ENCODE measurements around the gene PUM2.

Gene PUM2

DNA sequence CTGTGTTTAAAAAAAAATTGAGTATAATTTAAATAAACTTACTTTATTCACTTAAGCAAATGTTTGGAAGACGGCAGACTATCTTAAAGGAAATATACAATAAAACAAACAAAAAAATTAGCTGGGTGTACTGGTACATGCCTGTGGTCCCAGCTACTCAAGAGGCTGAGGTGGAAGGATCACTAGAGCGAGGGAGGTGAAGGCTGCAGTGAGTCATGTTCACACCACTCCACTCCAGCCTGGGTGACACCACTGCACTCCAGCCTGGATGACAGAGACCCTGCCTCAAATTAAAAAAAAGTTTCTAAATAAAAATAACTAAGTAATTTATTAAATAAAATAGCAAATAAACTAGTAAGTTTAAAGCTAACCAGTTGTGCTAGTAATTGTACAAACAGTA lies 7.5 kb downstream of the PUM2 start:
- DNase-seq = no peak

- no peak for DNase-seq
These were observed 11.6 kb downstream of the PUM2 start for GRCh38 chr2:20339012-20339411.

- DNase-seq = peak in 2 of 4 experiments; percentile 38 to 56
These were observed 15.9 kb downstream of the PUM2 start for GRCh38 chr2:20334605-20335203.

GRCh38 chr2:20333738-20334137 lies 16.9 kb downstream of the PUM2 start:
- DNase-seq = no peak

GRCh38 chr2:20330192-20330591 lies 20.5 kb downstream of the PUM2 start:
- DNase-seq = no peak

DNA sequence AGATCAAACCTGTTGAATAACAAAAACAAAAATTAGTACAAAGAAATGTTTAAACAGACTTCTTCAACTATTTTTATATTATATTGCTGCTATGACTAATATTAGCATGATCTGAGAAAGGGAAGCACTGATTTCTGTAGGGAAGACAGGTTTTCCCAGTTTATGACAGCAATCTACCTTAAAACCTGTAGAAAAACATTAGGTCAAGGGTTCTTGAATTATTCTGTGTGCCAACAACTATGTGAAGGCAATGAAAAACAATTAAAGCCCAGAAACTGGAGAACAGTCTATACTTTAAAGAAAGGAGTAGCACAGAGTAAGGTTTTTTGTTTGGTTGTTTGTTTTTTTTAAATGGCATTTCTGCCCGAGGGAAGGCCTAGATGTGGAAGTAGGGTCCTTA lies 23.3 kb downstream of the PUM2 start:
- peak in 1 of 4 experiments; percentile 16 for DNase-seq

- DNase-seq = peak; percentile 36 to 69 (median 64)
These were observed 24.4 kb downstream of the PUM2 start for GRCh38 chr2:20326163-20326780.

- peak in 2 of 4 experiments; percentile 15 to 31 for DNase-seq
These were observed 27.9 kb downstream of the PUM2 start for GRCh38 chr2:20322527-20323300.

GRCh38 chr2:20317690-20318089 lies 33.0 kb downstream of the PUM2 start:
- no peak for DNase-seq

DNA sequence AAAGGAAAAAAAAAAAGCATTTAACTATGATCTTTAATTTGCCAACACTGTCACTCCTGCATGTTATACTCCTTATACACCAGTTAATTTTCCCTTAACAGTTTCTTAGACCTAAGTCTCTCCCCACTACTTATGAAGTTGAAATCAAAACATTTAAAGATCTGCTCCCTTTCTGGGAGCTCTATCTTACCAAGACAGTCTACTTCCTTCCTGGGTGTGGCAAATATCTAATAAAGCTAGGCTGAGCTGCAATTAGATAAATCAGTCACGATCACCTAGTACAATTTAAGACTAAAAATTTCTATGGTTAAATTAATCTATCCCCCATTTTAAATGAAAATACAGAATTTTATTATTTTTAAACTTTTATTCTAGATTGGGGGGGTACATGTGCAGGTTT lies 33.4 kb downstream of the PUM2 start:
- no peak for DNase-seq

DNA sequence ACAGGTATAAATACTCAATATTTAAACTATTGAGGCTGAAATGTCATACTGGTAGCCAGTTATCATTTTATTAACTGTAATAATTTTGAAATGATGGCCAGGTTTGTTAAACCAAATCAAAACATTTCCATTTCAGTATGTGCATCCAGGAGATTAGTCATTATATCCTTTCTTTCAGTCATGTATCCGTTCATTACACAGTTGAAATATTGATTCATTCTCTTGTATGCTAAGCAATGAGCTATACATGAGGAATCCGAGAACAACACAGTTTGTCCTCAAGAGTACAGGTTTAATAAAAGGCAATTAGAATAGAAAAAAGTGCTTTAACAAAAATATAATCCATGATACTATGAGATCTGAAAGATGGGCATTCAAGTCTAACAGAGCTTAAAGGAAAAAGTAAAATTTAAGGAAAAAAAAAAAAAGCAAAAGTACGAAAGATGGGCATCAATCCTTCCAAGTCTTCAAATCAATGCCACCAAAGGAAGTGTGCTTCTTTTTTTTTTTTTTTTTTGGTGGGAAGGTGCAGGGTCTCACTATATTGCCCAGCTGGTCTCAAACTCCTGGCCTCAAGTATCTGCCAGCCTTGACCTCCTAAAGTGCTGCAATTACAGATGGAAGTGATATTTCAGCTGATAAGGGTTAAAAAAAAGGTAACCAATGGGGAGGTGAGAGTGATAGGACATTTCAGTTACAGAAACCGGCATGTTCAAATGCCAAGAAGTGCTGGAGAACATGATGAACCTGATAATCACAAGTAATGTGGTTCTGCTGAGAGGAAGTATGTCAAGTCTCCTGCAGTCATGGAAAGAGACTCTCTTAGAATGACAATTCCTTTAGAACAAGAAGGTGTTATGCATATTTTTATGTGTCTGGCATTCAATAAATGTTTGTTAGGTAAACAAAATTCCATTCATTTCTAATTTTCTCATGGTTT lies 35.8 kb downstream of the PUM2 start:
- DNase-seq = no peak

GRCh38 chr2:20313659-20314058 lies 37.0 kb downstream of the PUM2 start:
- no peak for DNase-seq

- DNase-seq = no peak
These were observed 41.6 kb downstream of the PUM2 start for GRCh38 chr2:20309001-20309400.

GRCh38 chr2:20307311-20307710 lies 43.3 kb downstream of the PUM2 start:
- no peak for DNase-seq

DNA sequence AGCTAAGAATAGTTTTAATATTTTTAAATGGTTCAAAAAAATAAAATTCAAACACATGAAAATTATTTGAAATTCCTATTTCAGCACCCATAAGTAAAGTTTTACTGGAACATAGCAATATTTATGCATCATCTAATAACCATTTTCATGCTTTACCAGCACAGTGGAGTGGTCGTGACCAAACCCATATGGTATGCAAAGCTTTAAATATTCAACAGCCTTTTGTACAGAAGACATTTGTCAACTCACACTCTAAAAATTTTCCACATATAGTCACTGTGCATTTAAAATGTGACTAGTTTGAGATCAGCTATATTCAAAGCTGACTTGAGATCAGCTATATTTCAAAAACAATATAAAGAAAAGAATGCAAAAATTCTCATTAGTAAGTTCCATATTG lies 46.2 kb downstream of the PUM2 start:
- no peak for DNase-seq

GRCh38 chr2:20303966-20304365 lies 46.7 kb downstream of the PUM2 start:
- DNase-seq = no peak

GRCh38 chr2:20302019-20302418 lies 48.6 kb downstream of the PUM2 start:
- no peak for DNase-seq

- DNase-seq = no peak
These were observed 50.0 kb downstream of the PUM2 start for GRCh38 chr2:20300656-20301055.

DNA sequence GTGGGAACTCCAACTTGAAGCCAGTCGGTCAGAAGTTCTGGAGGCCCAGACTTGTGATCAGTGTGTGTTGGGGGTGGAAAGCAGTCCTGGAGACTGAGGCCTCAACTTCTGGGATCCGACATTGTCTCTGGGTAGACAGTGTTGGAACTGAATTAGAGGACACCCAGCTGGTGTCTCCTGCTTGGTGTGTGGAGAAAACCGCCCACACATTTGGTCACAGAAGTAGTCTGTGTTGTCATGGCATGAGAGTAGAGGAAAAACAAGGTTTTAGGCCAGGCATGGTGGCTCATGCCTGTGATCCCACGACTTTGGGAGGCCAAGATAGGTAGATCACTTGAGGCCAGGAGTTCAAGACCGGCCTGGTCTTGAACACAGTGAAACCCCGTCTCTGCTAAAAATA lies 51.5 kb downstream of the PUM2 start:
- DNase-seq = peak; percentile 3 to 44 (median 18)

DNA sequence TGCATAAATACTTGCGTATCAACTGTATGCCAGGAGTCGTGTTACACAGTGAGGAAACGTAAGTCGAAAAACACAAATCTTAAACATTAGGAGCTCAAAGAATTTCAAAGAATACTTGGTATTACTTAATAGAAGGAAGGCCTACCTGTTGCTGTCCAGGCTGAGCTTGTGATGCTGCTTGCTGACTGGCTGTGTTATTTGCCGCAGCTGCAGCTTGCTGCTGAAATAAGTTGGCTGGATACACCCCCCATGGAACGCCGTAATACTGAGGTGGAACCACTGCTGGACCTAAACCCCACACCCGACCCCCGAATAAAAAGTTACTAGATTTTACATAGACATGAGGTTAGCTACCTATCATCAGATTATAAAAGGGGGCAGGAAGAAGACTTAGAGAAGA lies 56.4 kb downstream of the PUM2 start:
- no peak for DNase-seq

- DNase-seq = no peak
These were observed 57.7 kb downstream of the PUM2 start for GRCh38 chr2:20292984-20293383.

DNA sequence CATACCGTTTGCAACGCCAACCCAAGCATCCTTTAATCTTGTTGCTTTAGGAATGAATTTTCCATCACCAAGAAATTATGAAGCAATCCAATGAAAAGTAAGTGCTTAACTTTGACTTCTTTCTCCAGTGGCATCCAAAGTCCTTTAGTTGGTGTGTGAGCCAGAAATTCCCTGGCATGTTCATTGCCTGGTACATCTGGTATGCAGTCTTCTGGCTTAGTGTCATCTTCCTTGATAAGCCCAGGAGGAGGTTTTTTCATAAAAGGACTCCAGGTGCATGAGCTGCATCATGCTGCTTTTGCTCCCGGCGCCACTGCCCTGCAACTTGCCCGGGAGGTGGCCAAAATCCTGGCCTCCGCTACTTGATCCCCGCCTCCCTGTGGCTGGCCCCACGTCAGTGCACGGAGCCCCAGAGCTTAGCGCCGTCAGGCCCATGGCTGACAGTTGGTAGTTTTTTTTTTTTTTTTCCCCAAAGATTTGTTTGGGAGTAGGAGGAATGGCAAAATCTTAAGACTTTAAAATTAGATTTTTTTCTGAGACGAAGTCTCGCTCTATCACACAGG lies 58.7 kb downstream of the PUM2 start:
- DNase-seq = no peak

Data from suppressor macrophage (primary cell).